AG09319 (cell line): ENCODE data around the gene ARHGEF4.

Source experiments
- DNase-seq: peaks from one replicate; pipeline ENCODE4 v3.0.0-alpha.2; 2010; ENCODE audit warnings: low read depth; ENCODE audit errors: extremely low read depth
- TF ChIP-seq, protein P1 (sequence below): IDR thresholded peaks from 2 replicates; pipeline ENCODE4 v1.5.1; 2011; ENCODE audit warnings: low read depth, mild to moderate bottlenecking, inconsistent platforms, low read length, moderate library complexity

The ARHGEF4 gene

DNA sequence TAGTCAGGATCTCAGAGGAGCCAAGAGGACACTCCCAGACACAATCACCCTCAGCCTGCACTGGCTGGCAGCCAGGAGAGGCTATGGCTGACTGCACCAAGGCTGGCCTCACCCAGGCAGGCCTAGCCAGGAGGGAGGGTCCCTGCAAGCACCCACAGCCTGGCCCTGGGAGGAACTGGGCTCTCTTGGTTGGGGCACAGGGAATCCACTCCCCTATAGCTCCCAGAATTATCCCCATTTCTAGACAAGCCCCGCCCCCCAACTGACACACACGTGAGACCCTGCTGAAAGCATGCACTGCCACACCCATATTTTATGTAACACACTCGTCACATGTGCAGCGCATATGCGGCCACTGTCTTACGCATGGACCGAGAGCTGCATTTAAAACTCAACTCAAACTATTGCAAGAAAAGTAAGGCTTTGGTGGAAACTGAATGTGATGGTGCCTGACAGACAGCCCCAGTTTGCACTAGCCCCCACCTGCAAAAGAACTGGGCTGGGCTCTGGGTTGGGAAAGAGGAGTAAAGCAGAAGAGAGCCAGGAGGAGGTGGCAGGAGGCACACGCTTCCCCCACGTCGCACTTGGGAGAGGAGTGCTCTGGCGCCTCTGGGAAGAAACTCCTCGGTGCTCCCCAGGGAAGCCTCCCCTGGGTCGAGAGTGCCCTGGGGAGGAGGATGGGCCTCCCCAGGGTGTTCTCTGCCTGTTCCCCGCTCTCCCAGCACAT lies 28.9 kb upstream of the ARHGEF4 start:
- DNase-seq, result no peak
- TF ChIP-seq, protein P1, sequence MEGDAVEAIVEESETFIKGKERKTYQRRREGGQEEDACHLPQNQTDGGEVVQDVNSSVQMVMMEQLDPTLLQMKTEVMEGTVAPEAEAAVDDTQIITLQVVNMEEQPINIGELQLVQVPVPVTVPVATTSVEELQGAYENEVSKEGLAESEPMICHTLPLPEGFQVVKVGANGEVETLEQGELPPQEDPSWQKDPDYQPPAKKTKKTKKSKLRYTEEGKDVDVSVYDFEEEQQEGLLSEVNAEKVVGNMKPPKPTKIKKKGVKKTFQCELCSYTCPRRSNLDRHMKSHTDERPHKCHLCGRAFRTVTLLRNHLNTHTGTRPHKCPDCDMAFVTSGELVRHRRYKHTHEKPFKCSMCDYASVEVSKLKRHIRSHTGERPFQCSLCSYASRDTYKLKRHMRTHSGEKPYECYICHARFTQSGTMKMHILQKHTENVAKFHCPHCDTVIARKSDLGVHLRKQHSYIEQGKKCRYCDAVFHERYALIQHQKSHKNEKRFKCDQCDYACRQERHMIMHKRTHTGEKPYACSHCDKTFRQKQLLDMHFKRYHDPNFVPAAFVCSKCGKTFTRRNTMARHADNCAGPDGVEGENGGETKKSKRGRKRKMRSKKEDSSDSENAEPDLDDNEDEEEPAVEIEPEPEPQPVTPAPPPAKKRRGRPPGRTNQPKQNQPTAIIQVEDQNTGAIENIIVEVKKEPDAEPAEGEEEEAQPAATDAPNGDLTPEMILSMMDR, result no peak

GRCh38 chr2:130808482-130809268 lies 28.0 kb upstream of the ARHGEF4 start:
- TF ChIP-seq, protein P1, result no peak
- no peak for DNase-seq

DNA sequence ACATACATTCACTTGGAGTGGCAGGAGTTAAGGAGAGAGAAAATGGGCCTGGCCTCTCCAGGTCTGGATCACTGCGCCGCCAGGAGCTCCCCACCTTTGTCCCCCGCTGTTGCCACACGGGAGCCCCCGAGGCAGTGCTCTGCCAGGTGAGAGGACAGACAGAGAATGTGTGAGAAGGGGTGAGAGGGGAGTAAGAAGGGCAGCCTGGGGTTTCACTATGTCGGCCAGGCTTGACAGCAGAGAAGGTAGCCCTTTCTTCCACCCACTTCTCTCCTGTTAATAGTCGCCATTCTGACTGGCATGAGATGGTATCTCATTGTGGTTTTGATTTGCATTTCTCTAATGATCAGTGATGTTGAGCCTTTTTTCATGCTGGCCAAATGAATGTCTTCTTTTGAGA lies 26.2 kb upstream of the ARHGEF4 start:
- TF ChIP-seq, protein P1, result no peak
- DNase-seq, result no peak

DNA sequence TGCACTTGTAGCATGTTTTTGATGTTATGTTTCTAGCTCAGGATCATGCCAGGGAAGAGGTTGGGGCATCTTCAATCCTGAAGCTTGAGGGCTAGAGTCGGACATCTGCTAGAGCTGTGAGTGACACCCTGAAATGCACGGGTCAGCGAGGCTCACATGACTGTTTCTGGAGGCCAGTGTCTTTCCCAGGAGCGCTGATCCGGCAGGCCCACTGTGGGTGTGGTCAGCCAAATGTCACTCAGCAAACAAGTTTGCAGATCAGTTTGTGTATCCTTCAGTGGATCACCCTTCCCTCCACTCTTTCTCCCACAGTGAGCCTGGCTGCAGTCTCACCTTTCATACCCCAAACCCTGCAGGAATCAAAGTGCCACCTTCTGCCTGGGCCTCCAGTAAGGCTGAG lies 23.0 kb upstream of the ARHGEF4 start:
- TF ChIP-seq, protein P1, result no peak
- DNase-seq, result no peak

DNA sequence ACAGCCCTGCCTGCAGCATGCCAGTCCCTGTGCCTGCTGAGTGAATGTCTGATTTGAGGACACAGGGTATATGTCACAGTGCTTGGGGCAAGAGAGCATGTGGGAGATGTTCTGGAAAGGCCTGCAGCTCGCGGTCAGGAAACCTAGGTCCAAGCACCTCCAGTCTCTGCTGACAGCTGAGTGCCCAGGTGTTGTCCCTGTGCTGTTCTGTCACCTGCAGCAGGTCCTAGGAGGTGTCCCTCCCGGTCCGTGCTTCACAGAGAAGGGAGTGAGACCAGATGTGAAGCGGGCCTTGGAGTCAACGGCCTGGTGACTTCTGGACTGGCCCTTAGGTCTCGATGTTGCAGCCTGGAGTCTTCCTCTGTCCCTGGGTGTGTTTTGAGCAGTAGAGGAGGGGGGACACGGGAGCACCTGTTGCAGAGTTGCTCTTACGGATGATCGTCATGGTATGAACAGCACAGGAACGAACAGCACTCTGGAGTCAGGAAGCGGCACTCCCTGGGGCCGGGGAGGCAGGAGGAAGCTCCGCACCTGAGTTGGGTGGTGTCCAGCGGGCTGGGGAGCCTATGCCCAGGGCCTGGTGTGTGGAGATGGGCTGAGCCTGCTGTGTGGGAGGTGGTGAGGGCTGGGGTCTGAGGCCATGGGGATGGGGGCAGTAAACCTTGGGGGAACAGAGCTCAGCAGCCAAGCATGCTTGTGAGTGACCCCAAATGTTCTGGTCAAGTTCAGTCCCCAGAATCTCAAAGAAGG lies 21.6 kb upstream of the ARHGEF4 start:
- no peak for DNase-seq
- TF ChIP-seq, protein P1, result no peak

DNA sequence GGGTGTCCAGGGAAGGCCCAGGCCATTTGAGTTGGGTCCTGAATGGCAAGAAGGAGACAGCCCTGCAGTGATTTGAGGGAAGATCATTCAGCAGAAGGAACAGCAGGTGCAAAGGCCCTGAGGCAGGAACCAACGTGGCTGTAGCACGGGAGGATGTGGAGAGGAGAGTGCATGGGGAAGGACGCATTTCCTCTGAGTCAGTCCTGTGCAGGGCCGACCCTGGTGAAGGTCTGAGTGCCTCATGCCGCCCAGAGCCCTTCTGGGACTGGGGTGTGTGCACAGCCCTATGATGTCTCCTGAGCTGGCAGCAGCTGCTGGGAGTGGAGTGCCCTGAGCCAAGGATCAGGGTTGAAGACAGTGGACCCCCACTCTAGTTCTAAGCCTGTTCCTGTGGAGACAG lies 17.9 kb upstream of the ARHGEF4 start:
- TF ChIP-seq, protein P1, result no peak

GRCh38 chr2:130819226-130819607 lies 17.5 kb upstream of the ARHGEF4 start:
- DNase-seq, result no peak
- TF ChIP-seq, protein P1, result no peak

More for the DNA sequence above, 17.9 kb upstream of the ARHGEF4 start:
- no peak for DNase-seq
